ENCODE results near the gene APOBEC3C.
A peak's percentile ranks its signal among the peaks of the same experiment; 100 is the strongest.
"Not testable (repeated sequence)": the region's sequence is repeated elsewhere in the genome, so short reads cannot be mapped to it uniquely, and the experiment has no call there.

APOBEC3C gene

GRCh38 chr22:38984224-38984623 lies 29.8 kb upstream of the APOBEC3C start:
- DNase-seq, result no peak

- DNase-seq, result peak; percentile 81
These were observed 29.0 kb upstream of the APOBEC3C start for GRCh38 chr22:38984784-38985757.

GRCh38 chr22:38986629-38987028 lies 27.4 kb upstream of the APOBEC3C start:
- DNase-seq, result no peak

GRCh38 chr22:38987171-38987895 lies 26.7 kb upstream of the APOBEC3C start:
- DNase-seq, result no peak

- peak; percentile 17 for DNase-seq
These were observed 24.6 kb upstream of the APOBEC3C start for GRCh38 chr22:38989466-38989865.

- DNase-seq, result not testable (repeated sequence)
These were observed 21.1 kb upstream of the APOBEC3C start for GRCh38 chr22:38992871-38993371.

- DNase-seq, result no peak
These were observed 18.0 kb upstream of the APOBEC3C start for GRCh38 chr22:38996105-38996504.

GRCh38 chr22:38997518-38997917 lies 16.5 kb upstream of the APOBEC3C start:
- DNase-seq, result no peak

GRCh38 chr22:39003165-39003638 lies 10.9 kb upstream of the APOBEC3C start:
- peak; percentile 74 for DNase-seq

- no peak for DNase-seq
These were observed 6.9 kb upstream of the APOBEC3C start for GRCh38 chr22:39007177-39007576.

- DNase-seq, result not testable (repeated sequence)
These were observed 5.7 kb upstream of the APOBEC3C start for GRCh38 chr22:39008271-39008850.

GRCh38 chr22:39010946-39011345 lies 3.1 kb upstream of the APOBEC3C start:
- no peak for DNase-seq

GRCh38 chr22:39012533-39013511 lies 1.2 kb upstream of the APOBEC3C start:
- no peak for DNase-seq

- DNase-seq, result not testable (repeated sequence)
These were observed 506 bp upstream of the APOBEC3C start for GRCh38 chr22:39013561-39013941.

GRCh38 chr22:39014723-39015121 lies 665 bp downstream of the APOBEC3C start:
- DNase-seq, result peak; percentile 23

- DNase-seq, result no peak
These were observed 2.5 kb downstream of the APOBEC3C start for GRCh38 chr22:39016592-39016991.

- DNase-seq, result no peak
These were observed 3.7 kb downstream of the APOBEC3C start for GRCh38 chr22:39017596-39018365.

- not testable (repeated sequence) for DNase-seq
These were observed 6.1 kb downstream of the APOBEC3C start for GRCh38 chr22:39020021-39020651.

GRCh38 chr22:39021552-39022250 lies 7.6 kb downstream of the APOBEC3C start:
- no peak for DNase-seq

Data from activated naive CD4-positive, alpha-beta T cell treated with Interleukin-2 at 50 U/mL for 16 hours (primary cell).